H1 (cell line): ENCODE measurements around the gene CCNB1. TPM values are rescaled to one million over a fixed set of nuclear protein-coding genes. Genes with fewer than 3 reads are reported as not detected.

Experiments used
- ATF3 ChIP-seq: IDR thresholded peaks from 2 replicates; pipeline ENCODE4 v1.6.1; 2011; ENCODE audit warnings: low read depth, mild to moderate bottlenecking, low read length; ENCODE audit not compliant: insufficient read depth
- BRCA1 ChIP-seq: IDR thresholded peaks from 2 replicates; pipeline ENCODE4 v1.6.1; 2012; ENCODE audit warnings: low read depth, low read length, improper control_type of control experiment
- POU5F1 ChIP-seq: IDR thresholded peaks from 2 replicates; pipeline ENCODE4 v1.6.1; 2011; ENCODE audit warnings: low read depth, mild to moderate bottlenecking, low read length, moderate library complexity
- polyA plus RNA-seq, 7 experiments: library from polyadenylated mRNA; depleted of rRNA in 3 of 7; stranded (reverse) in 5 of 7; unstranded in 2 of 7; fragments of >200 nt in 5 of 7; fragments of 200-250 nt in 2 of 7; gene quantifications; 1 replicate in 5 of 7; 2 replicates in 1 of 7; 4 replicates in 1 of 7; pipeline versions ENCODE4 v1.2.1 to v1.2.3, GENCODE V29; 2011 to 2013; ENCODE audit warnings: missing spikeins in 2 of 7, mixed read lengths in 2 of 7
- total RNA-seq: library from RNA; stranded (reverse); fragmentation: NEBNext Ultra II Directional; extraction: Animal tissue kit (Norgen Biotek cat#: 25700); gene quantifications from 2 replicates; pipeline ENCODE4 v1.2.1, GENCODE V29; 2021

CCNB1 gene
- total and polyA plus RNA-seq, 2 of the 8 experiments (the other 6 are each of a cell fraction or from before 2014, with no cell fraction given), result 122 to 338 TPM

- no peak for TF ChIP-seq POU5F1
- TF ChIP-seq ATF3, result no peak
- TF ChIP-seq BRCA1, result no peak
- TF ChIP-seq, all 59 proteins: peak for 0
Measured at GRCh38 chr5:69152731-69153130, 14.2 kb upstream of the CCNB1 start (continued).
